ENCODE measurements around the gene DPF3. TPM values are rescaled to one million over a fixed set of nuclear protein-coding genes. Genes with fewer than 3 reads are reported as not detected.

DPF3 gene
- total RNA-seq, 4 donors from 2014 or later, result 1.1 to 4.7 (median 1.8) TPM

DNA sequence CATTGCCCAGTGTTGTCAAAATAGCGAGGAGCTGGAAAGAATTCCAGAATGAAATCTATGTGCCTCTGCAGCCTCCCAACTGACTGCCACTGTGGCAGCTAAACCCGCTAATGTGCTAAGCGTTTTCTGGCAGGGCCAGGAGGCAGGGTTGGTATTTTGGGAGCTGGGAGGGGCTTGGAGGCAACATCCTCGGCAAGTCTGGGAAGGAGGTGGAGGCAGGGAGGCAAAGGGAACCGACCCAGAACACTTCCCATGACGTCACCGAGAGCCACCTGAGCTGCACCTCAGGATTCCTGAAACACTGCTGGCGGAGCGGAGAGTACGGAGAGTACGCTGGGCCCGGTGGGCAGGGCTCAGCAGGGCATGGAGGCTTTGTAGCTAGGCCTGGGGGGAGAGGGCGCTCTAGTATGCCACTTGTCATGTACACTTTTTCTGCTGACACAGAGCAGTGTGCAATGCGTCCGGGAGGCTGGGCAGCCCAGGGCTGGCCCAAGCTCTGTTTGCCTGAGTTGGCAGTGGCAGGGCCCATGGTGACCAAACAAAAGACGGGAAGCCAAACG, 81.5 kb downstream of the DPF3 start:
- WGBS, 2 donors, result 39 to 56% methylated on average over 17 of the region's 17 CpGs
- H3K4me3 ChIP-seq (ENCODE audit: low read depth, poor library complexity, severe bottlenecking), result no peak overlapping the region
- intact Hi-C loops (cut with DNase I; ENCODE audit: low total_unique reads), result no loop called here
- TF ChIP-seq CTCF (IDR thresholded peaks at IDR 0.05) (no peak), POLR2A (IDR thresholded peaks at IDR 0.05) (no peak)
- DNase-seq (ENCODE audit: low spot score in 2 of 2), result no peak

GRCh38 chr14:72810201-72810600, 83.7 kb downstream of the DPF3 start:
- no peak overlapping the region for H3K4me3 ChIP-seq (ENCODE audit: low read depth, poor library complexity, severe bottlenecking)
- intact Hi-C loops (cut with DNase I; ENCODE audit: low total_unique reads), result no loop called here
- DNase-seq (ENCODE audit: low spot score in 2 of 2), result no peak
- no peak for TF ChIP-seq POLR2A (IDR thresholded peaks at IDR 0.05)
- TF ChIP-seq CTCF (IDR thresholded peaks at IDR 0.05), result no peak
- 67 to 87% methylated on average over 8 of the region's 8 CpGs for WGBS, 2 donors

DNA sequence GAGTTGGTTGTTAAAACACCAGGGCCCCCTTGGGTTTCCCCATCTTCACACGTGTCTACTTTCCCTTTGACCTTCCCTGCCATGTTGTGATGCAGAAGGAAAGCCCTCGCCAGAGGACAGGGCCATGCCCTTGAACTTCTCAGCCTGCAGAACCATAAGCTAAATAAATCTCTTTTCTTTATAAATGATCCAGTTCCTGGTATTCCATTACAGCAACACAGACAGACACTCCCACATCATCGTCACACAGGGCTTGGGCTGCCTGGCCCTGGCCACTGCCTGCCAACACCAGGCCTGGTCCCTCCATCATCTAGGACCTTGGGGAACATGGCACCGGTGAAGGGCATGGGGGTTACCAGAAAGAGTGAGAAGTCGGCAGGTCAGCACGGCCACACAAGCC, 84.8 kb downstream of the DPF3 start:
- intact Hi-C loops (cut with DNase I; ENCODE audit: low total_unique reads), result loop anchor here (5.0 kb wide), 1 partner anchor 882 kb away; no protein-coding TSS in a partner anchor

DNA sequence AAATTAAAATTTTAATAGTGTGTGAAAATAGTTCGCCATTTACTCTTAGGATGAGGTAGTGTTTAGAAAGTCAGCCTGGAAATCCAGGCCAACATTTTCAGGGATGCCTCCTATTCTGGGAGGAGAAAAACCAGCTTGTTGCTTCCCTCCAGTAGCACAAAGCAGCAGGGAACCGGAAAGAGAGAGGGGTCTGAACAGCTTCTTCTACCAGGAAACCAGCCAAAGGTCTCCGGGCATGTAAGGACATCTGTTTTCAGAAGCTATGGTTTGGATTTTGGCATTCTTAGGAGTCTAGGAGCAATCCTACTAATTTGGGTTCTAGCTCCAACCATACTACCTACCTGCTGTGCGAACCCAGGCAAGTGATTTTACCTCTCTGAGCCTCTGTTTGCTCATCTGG, 85.3 kb downstream of the DPF3 start:
- intact Hi-C loops (cut with DNase I; ENCODE audit: low total_unique reads), result loop anchor here (5.0 kb wide), 1 partner anchor 881 kb away; no protein-coding TSS in a partner anchor
- no peak for DNase-seq (ENCODE audit: low spot score in 2 of 2)
- WGBS, 2 donors, result 68 to 74% methylated on average over 4 of the region's 4 CpGs
- no peak overlapping the region for H3K4me3 ChIP-seq (ENCODE audit: low read depth, poor library complexity, severe bottlenecking)
- TF ChIP-seq POLR2A (IDR thresholded peaks at IDR 0.05) (no peak), CTCF (IDR thresholded peaks at IDR 0.05) (no peak)

More for the DNA sequence above, 84.8 kb downstream of the DPF3 start:
- WGBS, 2 donors, result 72 to 76% methylated on average over 6 of the region's 6 CpGs
- TF ChIP-seq POLR2A (IDR thresholded peaks at IDR 0.05) (no peak), CTCF (IDR thresholded peaks at IDR 0.05) (no peak)
- no peak for DNase-seq (ENCODE audit: low spot score in 2 of 2)
- no peak overlapping the region for H3K4me3 ChIP-seq (ENCODE audit: low read depth, poor library complexity, severe bottlenecking)

DNA sequence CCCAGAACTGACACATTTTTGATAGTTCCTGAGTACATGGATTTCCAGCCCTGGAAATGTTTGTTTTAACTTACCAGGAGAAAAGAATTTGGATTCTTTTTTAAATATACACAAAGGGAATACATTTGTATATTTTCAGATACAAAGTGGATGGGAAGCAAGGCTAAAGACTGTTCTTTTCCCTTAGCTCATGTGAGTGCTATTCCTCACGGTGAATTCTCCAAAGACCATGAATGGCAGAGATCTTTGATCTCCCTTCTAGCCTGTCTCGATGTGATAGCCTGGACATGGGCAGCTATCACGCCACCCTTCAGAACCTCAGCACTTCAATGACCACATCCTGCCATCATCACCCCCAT, 91.3 kb downstream of the DPF3 start:
- TF ChIP-seq POLR2A (IDR thresholded peaks at IDR 0.05) (no peak), CTCF (IDR thresholded peaks at IDR 0.05) (no peak)
- no peak overlapping the region for H3K4me3 ChIP-seq (ENCODE audit: low read depth, poor library complexity, severe bottlenecking)
- intact Hi-C loops (cut with DNase I; ENCODE audit: low total_unique reads), result no loop called here
- no peak for DNase-seq (ENCODE audit: low spot score in 2 of 2)
- WGBS, 2 donors, result 91 to 92% methylated on average over 3 of the region's 3 CpGs

Data from lower leg skin (tissue), 4 donors.